Natural killer cell treated with Interleukin-12 subunit alpha and Interleukin-12 subunit beta and Interleukin-15 and Interleukin-18, amount 100 ng/mL, for 72 hours (primary cell): ENCODE measurements around the gene TNFAIP8L3. TPM values are rescaled to one million over a fixed set of nuclear protein-coding genes. Genes with fewer than 3 reads are reported as not detected.

ENCODE experiments used
- ATAC-seq, 2 donors: fragments of 150-1000 bp; cut with Tn5 transposase in 1 of 2; sonication (Bioruptor Pico), chemical (Tn5 transposase) in 1 of 2; 2 replicates each; pipeline ENCODE4 v1.10.0; 2021
- DNase-seq: peaks from one replicate; pipeline ENCODE4 v3.0.0; 2022; ENCODE audit warnings: low spot score
- H3K27ac Mint-ChIP-seq, 2 donors: 1 replicate in 1 of 2; 2 replicates in 1 of 2; pipeline ENCODE4 v1.8.0; 2022; ENCODE audit warnings: mixed read lengths in 2 of 2, mild to moderate bottlenecking in 1 of 2, moderate library complexity in 1 of 2
- H3K27me3 Mint-ChIP-seq, 2 donors: 1 replicate in 1 of 2; 2 replicates in 1 of 2; pipeline ENCODE4 v1.8.0; 2022; ENCODE audit warnings: mixed read lengths in 2 of 2
- H3K36me3 Mint-ChIP-seq: one replicate; pipeline ENCODE4 v1.8.0; 2022; ENCODE audit warnings: mixed read lengths
- H3K4me1 Mint-ChIP-seq, 2 donors: 1 replicate in 1 of 2; 2 replicates in 1 of 2; pipeline ENCODE4 v1.8.0; 2022; ENCODE audit warnings: low read depth in 2 of 2, mixed read lengths in 2 of 2, mild to moderate bottlenecking in 1 of 2
- H3K4me3 Mint-ChIP-seq: one replicate; pipeline ENCODE4 v1.8.0; 2022; ENCODE audit warnings: mixed read lengths
- H3K9me3 Mint-ChIP-seq: 2 replicates; pipeline ENCODE4 v1.8.0; 2022; ENCODE audit warnings: mixed read lengths
- total RNA-seq, 2 donors: library from RNA; stranded (reverse); gene quantifications; one replicate each; pipeline ENCODE4 v1.2.3, GENCODE V29; 2022

TNFAIP8L3 gene
- total RNA-seq, 2 donors from 2014 or later = not detected

DNA sequence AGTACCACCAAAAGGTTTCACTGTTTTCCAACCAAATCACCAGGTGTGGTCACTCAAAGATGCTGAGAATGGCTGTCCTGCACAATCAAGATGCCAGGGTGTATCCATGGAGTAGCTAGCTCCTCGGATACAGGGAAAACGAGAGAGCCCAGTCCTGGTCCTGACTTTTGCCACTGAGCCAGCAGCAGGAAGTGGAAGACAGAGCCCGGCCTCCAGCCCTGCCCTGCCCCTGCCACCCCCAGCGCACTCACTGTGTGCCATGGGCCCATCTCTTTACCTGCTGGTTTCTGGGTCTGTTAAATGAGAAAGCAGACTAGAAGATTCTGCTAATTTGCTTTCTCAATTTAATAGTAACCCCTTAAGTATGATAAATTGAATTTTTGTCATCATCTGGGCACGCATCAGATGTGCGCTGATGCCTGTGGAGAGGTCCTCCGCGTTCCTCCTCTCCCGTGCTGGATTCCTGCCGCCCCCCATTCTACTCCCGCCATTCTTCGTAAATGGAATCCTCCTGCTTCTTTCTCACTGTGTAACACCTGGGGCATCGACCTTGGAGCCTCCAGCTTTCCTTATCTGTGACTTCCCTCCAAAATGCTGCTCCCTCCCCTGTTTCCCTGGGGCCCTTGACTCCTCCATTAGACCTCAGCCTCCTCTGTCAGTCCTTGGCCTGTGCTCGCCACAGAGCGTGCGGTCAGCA is 18.0 kb downstream of the TNFAIP8L3 start:
- DNase-seq = no peak
- Mint-ChIP-seq H3K4me1 (peaks cover 29 to 30% of the 10 kb centered on the region in 2 donors), H3K27me3 (peaks cover 24 to 32% of the 10 kb centered on the region in 2 donors), H3K27ac (peak overlapping the region; percentile 37 to 53), H3K36me3 (peaks cover 4% of the 10 kb centered on the region), H3K9me3 (no peaks in the 10 kb centered on the region), H3K4me3 (peak overlapping the region; percentile 82)
- ATAC-seq = peak; percentile 1 to 7

DNA sequence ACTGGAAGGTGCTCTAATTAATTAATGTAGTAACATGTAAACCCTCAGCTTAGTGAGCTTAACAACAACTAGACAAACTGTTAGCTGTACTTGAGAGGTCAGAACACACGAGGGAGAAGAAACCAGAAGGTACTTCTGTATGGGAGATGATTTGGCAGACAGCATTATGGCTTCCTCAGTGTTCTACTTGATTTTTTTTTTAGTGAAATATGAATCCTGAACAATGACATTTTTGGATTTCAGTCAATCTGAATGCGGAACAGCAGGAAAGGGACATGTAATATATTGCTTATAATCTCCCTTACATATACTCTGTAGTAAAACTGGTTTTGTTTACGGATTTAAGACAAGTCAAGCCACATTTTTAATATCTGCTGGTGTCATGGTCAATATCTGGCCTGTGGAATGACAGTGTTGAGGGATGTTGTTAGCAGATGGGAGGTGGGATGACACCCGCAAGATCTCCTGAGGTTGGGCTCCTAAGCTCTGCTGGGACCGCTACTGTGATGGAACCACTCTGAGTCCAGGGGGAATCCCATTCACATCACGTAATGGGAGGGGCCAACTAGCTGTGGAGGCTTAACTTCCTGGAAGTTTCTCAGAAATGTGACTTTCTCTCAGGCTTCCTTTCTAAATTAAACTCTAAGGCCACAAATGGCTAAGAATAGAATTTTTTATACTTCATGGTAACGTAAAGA is 18.7 kb downstream of the TNFAIP8L3 start:
- Mint-ChIP-seq H3K36me3 (peaks cover 4% of the 10 kb centered on the region), H3K4me3 (peak overlapping the region; percentile 5), H3K4me1 (peaks cover 35% of the 10 kb centered on the region in 2 donors), H3K27me3 (peaks cover 24 to 34% of the 10 kb centered on the region in 2 donors), H3K9me3 (no peaks in the 10 kb centered on the region), H3K27ac (no peak overlapping the region)
- peak; percentile 51 to 66 for ATAC-seq
- DNase-seq = peak; percentile 67

DNA sequence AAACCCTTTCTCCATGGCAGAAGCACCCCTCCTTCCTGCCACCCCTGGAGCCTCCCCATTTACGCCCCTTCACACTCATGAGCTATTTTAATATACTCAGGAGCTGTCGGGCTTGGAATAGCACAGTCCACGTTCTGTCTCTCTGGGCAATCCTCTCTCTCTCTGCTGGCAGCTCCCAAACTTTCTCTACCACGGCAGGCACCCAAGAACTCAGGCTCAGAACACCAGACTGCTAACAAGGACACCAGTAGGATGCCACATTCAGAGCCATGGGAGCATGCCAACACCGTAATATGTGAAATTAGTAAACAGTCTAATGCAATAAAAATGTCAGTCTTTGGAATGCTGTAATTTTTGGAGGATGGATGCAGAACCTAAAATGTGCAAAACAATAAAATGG is 19.3 kb downstream of the TNFAIP8L3 start:
- no peaks in the 10 kb centered on the region for H3K9me3 Mint-ChIP-seq
- peaks cover 4% of the 10 kb centered on the region for H3K36me3 Mint-ChIP-seq
- H3K4me3 Mint-ChIP-seq = peak overlapping the region; percentile 5
- no peak for DNase-seq
- peaks cover 20 to 34% of the 10 kb centered on the region in 2 donors for H3K27me3 Mint-ChIP-seq
- ATAC-seq = no peak
- no peak overlapping the region for H3K27ac Mint-ChIP-seq
- peaks cover 35% of the 10 kb centered on the region in 2 donors for H3K4me1 Mint-ChIP-seq

DNA sequence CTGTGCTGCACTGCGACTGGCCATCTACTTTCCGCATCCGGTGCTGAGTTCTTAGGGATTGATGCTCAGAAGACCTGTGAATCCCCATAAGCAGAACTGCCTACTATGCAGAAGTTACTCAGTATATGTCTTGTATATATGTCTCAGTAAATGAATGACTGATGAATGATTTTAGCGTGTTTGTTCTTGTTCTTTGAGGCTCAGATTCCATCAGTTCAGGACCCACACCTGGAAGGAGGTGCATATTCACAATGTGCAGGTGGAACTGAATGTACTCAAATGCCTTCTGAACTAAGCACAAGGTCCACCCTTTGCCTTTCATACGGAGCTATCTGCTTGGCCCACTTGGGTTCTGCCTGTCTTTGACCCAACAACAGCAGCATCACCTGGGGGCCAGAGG is 19.8 kb downstream of the TNFAIP8L3 start:
- Mint-ChIP-seq H3K4me3 (no peak overlapping the region), H3K9me3 (no peaks in the 10 kb centered on the region), H3K4me1 (peaks cover 35% of the 10 kb centered on the region in 2 donors), H3K36me3 (peaks cover under 1% of the 10 kb centered on the region), H3K27ac (no peak overlapping the region), H3K27me3 (peaks cover 16 to 32% of the 10 kb centered on the region in 2 donors)
- DNase-seq (no peak), ATAC-seq (no peak)

DNA sequence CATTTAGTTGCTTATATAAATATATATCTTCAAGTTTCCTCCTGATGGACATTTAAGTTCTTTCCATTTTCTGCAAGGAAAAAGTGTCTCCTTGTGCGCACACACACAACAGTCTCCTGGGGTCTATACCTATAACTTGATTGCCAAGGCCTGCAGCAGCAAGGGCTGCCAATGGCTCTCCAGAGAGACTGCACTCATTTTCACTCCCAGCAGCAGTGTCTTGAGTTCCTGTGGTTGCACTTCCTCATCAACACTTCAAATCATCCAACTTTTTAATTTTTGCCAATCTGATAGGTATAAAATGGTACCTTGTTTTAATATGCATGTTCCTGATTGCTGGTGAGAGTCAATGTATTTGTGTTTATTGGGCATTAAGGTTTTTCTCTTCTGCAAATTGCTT is 23.1 kb downstream of the TNFAIP8L3 start:
- DNase-seq = no peak
- Mint-ChIP-seq H3K4me3 (no peak overlapping the region), H3K27me3 (peaks cover 9 to 35% of the 10 kb centered on the region in 2 donors), H3K27ac (no peak overlapping the region), H3K4me1 (peaks cover 15 to 18% of the 10 kb centered on the region in 2 donors), H3K9me3 (no peaks in the 10 kb centered on the region), H3K36me3 (no peaks in the 10 kb centered on the region)
- no peak for ATAC-seq

DNA sequence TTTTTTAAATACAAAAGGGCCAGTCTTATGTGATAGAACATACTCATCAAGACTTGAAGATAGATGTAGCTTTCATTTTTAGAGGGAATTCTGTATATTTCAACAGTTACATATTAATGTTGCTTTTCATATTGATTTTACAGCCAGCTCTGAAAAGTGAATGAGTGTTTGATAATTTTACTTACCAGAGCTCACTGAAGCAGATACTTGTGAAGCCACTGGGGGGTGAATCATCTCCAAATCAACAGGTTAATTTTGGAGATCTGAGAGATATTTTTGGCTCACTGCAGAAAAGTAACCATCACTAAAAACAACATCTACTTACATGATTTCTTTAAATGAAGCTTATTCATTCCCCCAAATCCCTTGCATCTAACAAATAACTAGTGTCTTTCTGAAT is 24.7 kb downstream of the TNFAIP8L3 start:
- no peak overlapping the region for H3K4me3 Mint-ChIP-seq
- no peaks in the 10 kb centered on the region for H3K9me3 Mint-ChIP-seq
- H3K27me3 Mint-ChIP-seq = peaks cover 18 to 38% of the 10 kb centered on the region in 2 donors
- peaks cover 6 to 7% of the 10 kb centered on the region in 2 donors for H3K4me1 Mint-ChIP-seq
- H3K36me3 Mint-ChIP-seq = no peaks in the 10 kb centered on the region
- DNase-seq = no peak
- no peak overlapping the region for H3K27ac Mint-ChIP-seq
- no peak for ATAC-seq

DNA sequence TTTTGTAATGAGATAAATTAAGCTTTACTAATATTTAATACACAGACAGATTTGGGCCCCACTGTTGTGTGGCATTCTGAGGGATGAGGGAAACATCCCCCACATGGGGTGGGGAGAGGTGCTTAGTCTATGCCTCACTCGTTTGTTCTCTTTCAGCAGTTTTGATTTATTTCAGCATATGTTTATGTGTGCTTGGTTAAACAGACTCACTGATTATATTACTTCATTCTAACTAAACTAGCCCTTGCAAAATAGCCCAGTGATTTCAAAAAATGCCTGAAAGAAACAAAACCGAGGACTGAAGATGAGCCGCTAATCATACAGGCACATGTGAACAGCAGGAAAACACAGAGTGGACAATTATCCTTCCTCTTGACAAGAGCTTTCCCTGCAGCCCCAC is 27.2 kb downstream of the TNFAIP8L3 start:
- Mint-ChIP-seq H3K27me3 (peaks cover 38 to 47% of the 10 kb centered on the region in 2 donors), H3K9me3 (no peaks in the 10 kb centered on the region), H3K27ac (no peak overlapping the region), H3K36me3 (no peaks in the 10 kb centered on the region), H3K4me3 (no peak overlapping the region), H3K4me1 (peaks cover 6 to 7% of the 10 kb centered on the region in 2 donors)
- ATAC-seq = no peak
- DNase-seq = no peak

DNA sequence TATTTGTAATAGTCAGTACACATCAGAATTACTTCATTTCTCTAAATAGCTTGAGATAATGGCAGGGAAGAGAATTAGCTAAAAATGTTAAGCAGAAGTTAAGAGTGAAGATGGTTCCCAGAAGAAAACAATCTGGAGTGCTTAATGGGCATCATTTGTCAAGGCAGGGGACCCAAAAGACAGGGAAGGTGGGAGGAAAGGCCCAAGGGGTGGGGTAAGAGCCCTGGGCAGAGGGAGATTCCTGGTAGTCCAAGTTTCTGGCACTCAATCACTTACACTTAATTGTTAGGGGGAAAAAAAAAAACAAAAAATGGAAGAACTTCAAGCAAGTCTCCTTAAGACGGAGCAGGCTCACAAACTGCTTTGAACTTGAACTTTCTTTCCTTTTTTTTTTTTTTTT is 28.9 kb downstream of the TNFAIP8L3 start:
- Mint-ChIP-seq H3K9me3 (no peaks in the 10 kb centered on the region), H3K4me1 (no peaks in the 10 kb centered on the region), H3K4me3 (no peak overlapping the region), H3K36me3 (no peaks in the 10 kb centered on the region), H3K27me3 (peaks cover 40 to 42% of the 10 kb centered on the region in 2 donors), H3K27ac (no peak overlapping the region)
- DNase-seq (no peak), ATAC-seq (no peak)

DNA sequence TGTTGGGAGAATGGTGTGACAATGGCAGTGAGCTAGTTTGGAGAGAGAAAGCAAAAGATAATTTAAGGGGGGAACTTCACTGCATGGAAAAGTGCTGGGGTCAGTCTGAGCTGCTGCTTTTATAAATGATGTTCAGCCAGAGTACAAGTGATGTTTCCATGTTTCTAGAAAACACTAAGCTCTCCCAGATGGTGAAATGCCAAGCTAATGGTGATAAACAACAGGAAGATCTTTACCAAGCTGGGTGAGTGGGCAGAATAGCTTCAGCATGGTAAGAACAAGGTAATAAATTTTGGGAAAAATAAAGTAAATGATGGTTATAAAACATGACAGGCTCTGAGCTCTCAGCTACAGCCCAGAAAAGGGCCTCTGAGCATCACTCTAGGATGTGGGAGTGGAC is 29.4 kb downstream of the TNFAIP8L3 start:
- DNase-seq (no peak), ATAC-seq (no peak)
- H3K27me3 Mint-ChIP-seq = peaks cover 42 to 44% of the 10 kb centered on the region in 2 donors
- H3K4me3 Mint-ChIP-seq = no peak overlapping the region
- no peaks in the 10 kb centered on the region for H3K9me3 Mint-ChIP-seq
- H3K4me1 Mint-ChIP-seq = no peaks in the 10 kb centered on the region
- H3K36me3 Mint-ChIP-seq = no peaks in the 10 kb centered on the region
- no peak overlapping the region for H3K27ac Mint-ChIP-seq

DNA sequence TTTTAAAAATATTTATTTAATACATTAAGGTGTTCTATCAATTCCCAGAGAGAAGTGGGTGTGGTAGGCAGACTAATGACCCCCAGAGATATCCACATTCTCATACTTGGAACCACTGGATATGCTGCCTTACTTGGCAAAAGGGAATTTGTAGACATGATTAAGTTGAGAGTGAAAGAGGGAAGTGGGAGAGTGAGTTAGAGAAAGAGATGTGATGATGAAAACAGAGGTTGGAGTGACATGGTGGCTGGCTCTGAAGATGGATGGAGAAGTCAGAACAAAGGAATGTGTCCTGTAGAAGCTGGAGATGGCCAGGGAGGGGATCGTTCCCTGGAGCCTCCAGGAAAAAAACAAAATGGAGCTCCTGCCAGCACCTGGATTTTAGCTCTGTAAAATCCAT is 32.0 kb downstream of the TNFAIP8L3 start:
- no peak for ATAC-seq
- peaks cover 44 to 53% of the 10 kb centered on the region in 2 donors for H3K27me3 Mint-ChIP-seq

DNA sequence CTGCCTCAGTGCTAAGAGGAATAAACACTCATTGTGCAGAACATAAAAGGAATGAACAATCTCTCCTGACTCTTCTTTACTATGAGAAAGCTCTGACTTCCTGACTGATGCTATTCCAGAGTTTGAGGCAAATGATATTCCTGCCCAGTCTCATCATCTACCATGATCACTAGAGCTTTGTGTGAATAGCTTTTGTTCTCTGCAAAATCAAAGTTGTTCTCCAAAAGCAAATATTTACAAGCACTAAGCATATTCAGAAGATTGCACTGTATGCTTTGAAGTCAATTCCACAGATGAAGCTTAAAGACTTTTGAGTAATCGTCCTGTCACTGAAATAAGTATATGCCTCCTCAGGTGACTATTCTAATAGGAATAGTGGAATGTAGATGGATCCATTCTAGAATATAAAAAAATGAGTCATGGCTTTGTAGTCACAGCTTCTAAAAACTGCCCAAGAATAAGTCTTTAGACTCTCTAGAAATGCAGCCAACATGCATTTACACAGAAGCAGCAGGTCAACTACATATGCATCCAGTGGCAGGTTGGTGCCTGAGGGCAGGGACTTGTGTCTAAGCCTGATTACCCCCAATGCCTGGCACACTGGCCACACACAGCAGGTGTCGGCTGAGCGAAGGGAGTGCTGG is 34.6 kb downstream of the TNFAIP8L3 start:
- ATAC-seq = no peak
- Mint-ChIP-seq H3K9me3 (no peaks in the 10 kb centered on the region), H3K36me3 (no peaks in the 10 kb centered on the region), H3K4me3 (no peak overlapping the region), H3K27ac (no peak overlapping the region), H3K4me1 (no peaks in the 10 kb centered on the region), H3K27me3 (peaks cover 36 to 58% of the 10 kb centered on the region in 2 donors)
- DNase-seq = no peak

More for the DNA sequence above, 32.0 kb downstream of the TNFAIP8L3 start:
- Mint-ChIP-seq H3K4me3 (no peak overlapping the region), H3K9me3 (no peaks in the 10 kb centered on the region), H3K27ac (no peak overlapping the region), H3K36me3 (no peaks in the 10 kb centered on the region), H3K4me1 (no peaks in the 10 kb centered on the region)
- DNase-seq = no peak

DNA sequence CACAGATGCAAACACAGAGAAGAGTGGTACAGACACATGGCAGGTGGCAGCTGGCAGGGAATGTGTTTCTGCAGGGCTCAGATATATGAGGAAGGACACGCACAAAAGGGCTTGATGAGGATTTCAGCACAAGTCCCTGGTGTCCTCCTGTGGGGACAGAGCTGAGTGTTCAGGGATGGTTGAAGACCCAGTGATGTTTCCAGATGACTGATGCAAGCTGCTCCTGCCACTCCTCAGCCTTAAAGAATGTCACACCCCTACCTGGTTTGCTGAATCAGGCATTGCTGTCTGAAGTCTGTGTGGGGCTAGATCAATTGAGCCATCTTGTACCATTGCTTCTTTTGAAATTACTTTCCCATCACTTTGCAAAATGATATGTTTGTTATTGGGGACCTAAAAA is 40.2 kb downstream of the TNFAIP8L3 start:
- Mint-ChIP-seq H3K4me1 (no peaks in the 10 kb centered on the region), H3K4me3 (no peak overlapping the region), H3K27me3 (peaks cover 31 to 38% of the 10 kb centered on the region in 2 donors), H3K36me3 (no peaks in the 10 kb centered on the region), H3K9me3 (no peaks in the 10 kb centered on the region), H3K27ac (no peak overlapping the region)
- ATAC-seq = no peak
- no peak for DNase-seq

DNA sequence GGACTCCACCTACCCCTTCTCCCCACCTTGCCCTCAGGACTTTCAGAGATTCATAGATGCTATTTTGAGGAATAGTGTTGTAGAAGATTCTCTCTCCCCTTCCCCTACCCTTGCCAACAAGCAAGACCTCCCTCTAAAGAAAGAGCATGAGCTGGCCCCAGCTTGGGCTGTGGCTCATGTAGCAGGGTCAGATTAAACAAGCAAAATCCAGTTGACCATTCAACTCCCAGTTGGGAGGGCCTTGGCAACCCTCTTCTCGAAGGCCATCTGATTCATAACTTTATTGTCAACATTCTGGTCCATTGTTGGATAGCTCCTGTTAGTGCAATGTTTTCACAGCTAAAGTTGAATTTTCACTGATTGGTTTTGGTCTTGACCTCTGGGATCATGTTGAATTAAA is 41.1 kb downstream of the TNFAIP8L3 start:
- DNase-seq (no peak), ATAC-seq (no peak)
- H3K9me3 Mint-ChIP-seq = no peaks in the 10 kb centered on the region
- H3K36me3 Mint-ChIP-seq = no peaks in the 10 kb centered on the region
- no peak overlapping the region for H3K4me3 Mint-ChIP-seq
- no peak overlapping the region for H3K27ac Mint-ChIP-seq
- no peaks in the 10 kb centered on the region for H3K4me1 Mint-ChIP-seq
- peaks cover 30 to 35% of the 10 kb centered on the region in 2 donors for H3K27me3 Mint-ChIP-seq

DNA sequence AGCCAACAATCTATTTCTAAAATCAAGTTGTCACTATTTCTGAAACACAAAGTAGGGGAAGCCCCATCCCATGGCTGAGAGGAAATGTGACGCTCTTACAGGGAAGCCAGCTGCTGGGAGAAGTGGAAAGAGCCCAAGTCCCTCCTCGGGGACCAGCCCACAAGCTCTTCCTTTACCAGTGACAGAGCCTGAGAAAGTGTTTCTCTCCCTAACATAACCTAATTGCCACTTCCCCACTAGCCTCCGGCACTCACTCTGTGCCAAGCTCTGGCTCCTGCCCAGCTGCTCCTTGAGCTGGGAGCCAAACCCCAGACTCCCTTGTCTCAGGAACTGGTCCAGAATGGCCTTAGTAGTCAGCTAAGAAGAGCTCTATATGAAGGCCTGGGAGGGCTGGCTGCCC is 42.9 kb downstream of the TNFAIP8L3 start:
- Mint-ChIP-seq H3K27me3 (peaks cover 21 to 22% of the 10 kb centered on the region in 2 donors), H3K4me1 (no peaks in the 10 kb centered on the region), H3K27ac (no peak overlapping the region), H3K9me3 (no peaks in the 10 kb centered on the region), H3K36me3 (no peaks in the 10 kb centered on the region), H3K4me3 (no peak overlapping the region)
- ATAC-seq (no peak), DNase-seq (no peak)
